RWPE1 (cell line): Measurements from ENCODE around the gene ZFYVE27.

ENCODE experiments used
- CTCF ChIA-PET: fragments of 350-600 bp; sonication (Branson Sonifier 250); formaldehyde crosslinking; extraction: SDS; loops from one replicate; lab custom pipeline; 2021; lab: Yijun Ruan, JAX
- POLR2A ChIA-PET: fragments of 400-600 bp; formaldehyde crosslinking; extraction: SDS; loops from one replicate; lab custom pipeline; 2020; ENCODE audit warnings: antibody characterized with exemption; ENCODE audit not compliant: low non-redundant PET; lab: Yijun Ruan, JAX
- DNase-seq: peaks from one replicate; pipeline ENCODE4 v3.0.0; 2012; ENCODE audit warnings: low spot score
- H3K27ac ChIP-seq: fragments of 450-650 bp; 2 replicates; pipeline ENCODE4 v1.5.1; 2017
- CTCF ChIP-seq: fragments of 450-650 bp; conservative IDR thresholded peaks from 2 replicates; pipeline ENCODE4 v1.5.1; 2017; ENCODE audit warnings: low read depth, mild to moderate bottlenecking

Gene ZFYVE27

GRCh38 chr10:97748116-97748515 lies 11.2 kb downstream of the ZFYVE27 start:
- TF ChIP-seq CTCF = no peak
- no peak overlapping the region for H3K27ac ChIP-seq
- DNase-seq = no peak
- CTCF ChIA-PET = interaction anchor here (1.0 to 1.8 kb wide), 2 partner anchors 11 to 121 kb away, joined by 4 to 12 read pairs; no protein-coding TSS in a partner anchor
- POLR2A ChIA-PET = no interaction called here

GRCh38 chr10:97752956-97753355 lies 16.0 kb downstream of the ZFYVE27 start:
- POLR2A ChIA-PET = no interaction called here
- CTCF ChIA-PET = interaction anchor here (0.9 kb wide), 1 partner anchor 39 kb away, joined by 3 read pairs; no protein-coding TSS in a partner anchor
- H3K27ac ChIP-seq = no peak overlapping the region
- no peak for DNase-seq
- no peak for TF ChIP-seq CTCF

GRCh38 chr10:97754726-97755125 lies 17.8 kb downstream of the ZFYVE27 start:
- DNase-seq = no peak
- ChIA-PET CTCF (interaction anchor here (1.3 kb wide), 1 partner anchor 115 kb away, joined by 6 read pairs; no protein-coding TSS in a partner anchor), POLR2A (no interaction called here)
- TF ChIP-seq CTCF = no peak
- no peak overlapping the region for H3K27ac ChIP-seq

- ChIA-PET POLR2A (no interaction called here), CTCF (interaction anchor here (0.5 to 1.3 kb wide), 3 partner anchors 114 to 1545 kb away, joined by 3 to 6 read pairs (median 3); no protein-coding TSS in a partner anchor)
- no peak for TF ChIP-seq CTCF
- DNase-seq = no peak
- H3K27ac ChIP-seq = peak overlapping the region; percentile 15; the same call in 1 of the 2 replicates
These were observed 18.8 kb downstream of the ZFYVE27 start for GRCh38 chr10:97755718-97756117.

- no peak overlapping the region for H3K27ac ChIP-seq
- no peak for TF ChIP-seq CTCF
- DNase-seq = no peak
- POLR2A ChIA-PET = no interaction called here
- CTCF ChIA-PET = interaction anchor here (0.7 kb wide), 1 partner anchor 15 kb away, joined by 9 read pairs; no protein-coding TSS in a partner anchor
These were observed 20.5 kb downstream of the ZFYVE27 start for GRCh38 chr10:97757471-97757870.

- CTCF ChIA-PET = interaction anchor here (0.6 to 3.6 kb wide), 7 partner anchors 9 to 587 kb away, joined by 3 to 14 read pairs (median 3); no protein-coding TSS in a partner anchor
- peak overlapping the region; percentile 16; the same call in 1 of the 2 replicates for H3K27ac ChIP-seq
- TF ChIP-seq CTCF = peak; percentile 86
- POLR2A ChIA-PET = no interaction called here
- DNase-seq = peak; percentile 74
These were observed 22.4 kb downstream of the ZFYVE27 start for GRCh38 chr10:97759158-97759887.
